K562 (cell line): ENCODE results near the gene SLC38A1. TPM values are rescaled to one million over a fixed set of nuclear protein-coding genes. Genes with fewer than 3 reads are reported as not detected.
A peak's percentile ranks its signal among the peaks of the same experiment; 100 is the strongest.

Source experiments
- GATA2 ChIP-seq: sonication (generic); formaldehyde crosslinking; IDR thresholded peaks from 2 replicates; pipeline ENCODE4 v1.4.0; 2020; ENCODE audit warnings: mild to moderate bottlenecking, missing genetic modification reagents
- KLF6 ChIP-seq: fragments of 250-450 bp; sonication (Bioruptor Pico); IDR thresholded peaks from 2 replicates; pipeline ENCODE4 v1.4.0; 2020; ENCODE audit warnings: mild to moderate bottlenecking, moderate library complexity, borderline replicate concordance
- SIN3B ChIP-seq: fragments of 450-650 bp; IDR thresholded peaks from 2 replicates; pipeline ENCODE4 v1.6.1; 2017; ENCODE audit warnings: low read depth, mild to moderate bottlenecking, moderate library complexity
- TEAD4 ChIP-seq, 2 experiments: sonication (generic) in 1 of 2; formaldehyde crosslinking in 1 of 2; IDR thresholded peaks; 2 replicates each; pipeline versions ENCODE4 v1.6.1 to v1.8.0; 2012 to 2022; ENCODE audit warnings: borderline replicate concordance in 1 of 2, inconsistent platforms in 1 of 2, low read length in 1 of 2, mild to moderate bottlenecking in 1 of 2, missing genetic modification reagents in 1 of 2
- polyA plus RNA-seq, 8 experiments: library from polyadenylated mRNA; depleted of rRNA in 4 of 8; stranded (reverse) in 5 of 8; unstranded in 3 of 8; fragments of >200 nt; fragmentation: Nextera tagmentation in 2 of 8; fragmentation: Illumina TruSeq in 1 of 8; extraction: Ambion mirVana in 2 of 8; extraction: Trizol in 1 of 8; gene quantifications; 2 replicates each; pipeline versions ENCODE4 v1.2.1 to v1.2.3, GENCODE V29; 2011 to 2014; ENCODE audit warnings: inconsistent platforms in 1 of 8, missing spikeins in 1 of 8
- total RNA-seq, 7 experiments: library from RNA; depleted of rRNA in 6 of 7; stranded (reverse); fragments of >200 nt in 6 of 7; fragmentation: Illumina TruSeq in 2 of 7; extraction: Trizol in 2 of 7; gene quantifications; 2 replicates each; pipeline versions ENCODE4 v1.2.1 to v1.2.3, GENCODE V29; 2011 to 2021; ENCODE audit warnings: low replicate concordance in 1 of 7
- TF ChIP-seq, protein P1 (sequence below), 2 experiments: fragments of 450-650 bp; formaldehyde crosslinking in 1 of 2; IDR thresholded peaks; 2 replicates each; pipeline versions ENCODE4 v1.4.0 to v1.6.1; 2014 to 2020; ENCODE audit warnings: mild to moderate bottlenecking in 2 of 2, borderline replicate concordance in 1 of 2, low read depth in 1 of 2
- TF ChIP-seq, protein P2 (sequence below): fragments of 450-650 bp; formaldehyde crosslinking; IDR thresholded peaks from 2 replicates; pipeline ENCODE4 v1.4.0; 2020; ENCODE audit warnings: mild to moderate bottlenecking, mixed read lengths
- TF ChIP-seq, protein P3 (sequence below): fragments of 450-650 bp; IDR thresholded peaks from 2 replicates; pipeline ENCODE4 v1.6.1; 2016; ENCODE audit warnings: low read depth, mild to moderate bottlenecking, moderate library complexity
- TF ChIP-seq, protein P4 (sequence below): sonication (generic); formaldehyde crosslinking; IDR thresholded peaks from 2 replicates; pipeline ENCODE4 v1.8.0; 2023; ENCODE audit warnings: missing genetic modification reagents, mild to moderate bottlenecking, borderline replicate concordance

SLC38A1 gene
- total and polyA plus RNA-seq, 9 of the 15 experiments (the other 6 are each of a cell fraction or from before 2014, with no cell fraction given): 51.9 to 112 (median 75.0) TPM

DNA sequence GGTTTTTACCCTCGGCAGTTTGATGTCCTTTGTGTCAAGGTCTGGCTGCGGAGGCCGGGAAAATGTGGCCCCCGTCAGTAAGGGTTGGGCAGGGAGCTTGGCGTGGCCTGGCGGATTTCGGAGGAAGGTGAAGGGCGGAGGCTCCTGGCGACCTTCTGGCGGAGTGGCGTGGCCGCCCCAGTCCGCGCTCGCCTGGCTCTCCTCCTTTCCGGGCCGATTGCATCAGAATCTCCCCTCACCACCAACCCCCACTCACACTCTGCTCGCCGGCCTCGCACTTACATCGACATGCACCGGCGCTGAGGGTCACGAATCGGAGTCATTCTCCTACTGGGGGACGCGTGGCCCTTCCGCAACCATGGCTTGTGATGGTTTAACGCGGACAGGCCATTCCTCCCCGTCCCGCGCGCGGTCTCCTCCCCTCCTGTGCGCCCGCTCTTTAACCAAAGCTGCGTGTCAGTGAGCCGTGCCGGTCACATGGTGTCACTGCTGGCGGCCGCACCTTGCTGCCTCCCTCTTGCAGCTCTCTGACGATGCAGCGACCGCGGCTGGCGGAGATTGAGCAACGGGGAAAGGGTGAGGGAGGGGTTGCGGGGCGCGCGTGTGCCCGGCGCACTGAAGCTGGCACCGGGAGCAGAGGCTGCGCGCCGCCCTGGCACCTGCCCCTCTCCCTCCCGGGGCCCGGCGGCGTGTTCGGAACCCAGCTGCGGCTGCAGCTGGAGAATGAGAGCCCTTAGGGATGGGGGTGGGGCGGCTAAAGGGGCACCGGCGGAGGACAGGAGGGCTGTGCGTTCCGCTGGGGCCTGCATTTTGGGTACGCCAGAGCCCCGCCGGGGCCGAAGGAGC lies at the start of gene SLC38A1 (continued):
- TF ChIP-seq, protein P1, sequence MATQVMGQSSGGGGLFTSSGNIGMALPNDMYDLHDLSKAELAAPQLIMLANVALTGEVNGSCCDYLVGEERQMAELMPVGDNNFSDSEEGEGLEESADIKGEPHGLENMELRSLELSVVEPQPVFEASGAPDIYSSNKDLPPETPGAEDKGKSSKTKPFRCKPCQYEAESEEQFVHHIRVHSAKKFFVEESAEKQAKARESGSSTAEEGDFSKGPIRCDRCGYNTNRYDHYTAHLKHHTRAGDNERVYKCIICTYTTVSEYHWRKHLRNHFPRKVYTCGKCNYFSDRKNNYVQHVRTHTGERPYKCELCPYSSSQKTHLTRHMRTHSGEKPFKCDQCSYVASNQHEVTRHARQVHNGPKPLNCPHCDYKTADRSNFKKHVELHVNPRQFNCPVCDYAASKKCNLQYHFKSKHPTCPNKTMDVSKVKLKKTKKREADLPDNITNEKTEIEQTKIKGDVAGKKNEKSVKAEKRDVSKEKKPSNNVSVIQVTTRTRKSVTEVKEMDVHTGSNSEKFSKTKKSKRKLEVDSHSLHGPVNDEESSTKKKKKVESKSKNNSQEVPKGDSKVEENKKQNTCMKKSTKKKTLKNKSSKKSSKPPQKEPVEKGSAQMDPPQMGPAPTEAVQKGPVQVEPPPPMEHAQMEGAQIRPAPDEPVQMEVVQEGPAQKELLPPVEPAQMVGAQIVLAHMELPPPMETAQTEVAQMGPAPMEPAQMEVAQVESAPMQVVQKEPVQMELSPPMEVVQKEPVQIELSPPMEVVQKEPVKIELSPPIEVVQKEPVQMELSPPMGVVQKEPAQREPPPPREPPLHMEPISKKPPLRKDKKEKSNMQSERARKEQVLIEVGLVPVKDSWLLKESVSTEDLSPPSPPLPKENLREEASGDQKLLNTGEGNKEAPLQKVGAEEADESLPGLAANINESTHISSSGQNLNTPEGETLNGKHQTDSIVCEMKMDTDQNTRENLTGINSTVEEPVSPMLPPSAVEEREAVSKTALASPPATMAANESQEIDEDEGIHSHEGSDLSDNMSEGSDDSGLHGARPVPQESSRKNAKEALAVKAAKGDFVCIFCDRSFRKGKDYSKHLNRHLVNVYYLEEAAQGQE (IDR thresholded peaks at IDR 0.05; ENCODE audit: borderline replicate concordance): no peak
- TF ChIP-seq, protein P1 (CRISPR knock-in tag; IDR thresholded peaks at IDR 0.05; ENCODE audit: low read depth): no peak
- TF ChIP-seq, protein P2, sequence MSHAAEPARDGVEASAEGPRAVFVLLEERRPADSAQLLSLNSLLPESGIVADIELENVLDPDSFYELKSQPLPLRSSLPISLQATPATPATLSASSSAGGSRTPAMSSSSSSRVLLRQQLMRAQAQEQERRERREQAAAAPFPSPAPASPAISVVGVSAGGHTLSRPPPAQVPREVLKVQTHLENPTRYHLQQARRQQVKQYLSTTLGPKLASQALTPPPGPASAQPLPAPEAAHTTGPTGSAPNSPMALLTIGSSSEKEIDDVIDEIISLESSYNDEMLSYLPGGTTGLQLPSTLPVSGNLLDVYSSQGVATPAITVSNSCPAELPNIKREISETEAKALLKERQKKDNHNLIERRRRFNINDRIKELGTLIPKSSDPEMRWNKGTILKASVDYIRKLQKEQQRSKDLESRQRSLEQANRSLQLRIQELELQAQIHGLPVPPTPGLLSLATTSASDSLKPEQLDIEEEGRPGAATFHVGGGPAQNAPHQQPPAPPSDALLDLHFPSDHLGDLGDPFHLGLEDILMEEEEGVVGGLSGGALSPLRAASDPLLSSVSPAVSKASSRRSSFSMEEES (CRISPR knock-in tag): peak; percentile 78
- peak; percentile 51; the same call in 1 of the 2 replicates for TF ChIP-seq KLF6
- TF ChIP-seq GATA2: peak; percentile 19; the same call in 1 of the 2 replicates
- TF ChIP-seq TEAD4 (IDR thresholded peaks at IDR 0.05; ENCODE audit: low read length): peak; percentile 29; the same call in 1 of the 2 replicates
- TF ChIP-seq TEAD4 (CRISPR knock-in tag; IDR thresholded peaks at IDR 0.05; ENCODE audit: borderline replicate concordance): no peak
- no peak for TF ChIP-seq SIN3B
- TF ChIP-seq, protein P3, sequence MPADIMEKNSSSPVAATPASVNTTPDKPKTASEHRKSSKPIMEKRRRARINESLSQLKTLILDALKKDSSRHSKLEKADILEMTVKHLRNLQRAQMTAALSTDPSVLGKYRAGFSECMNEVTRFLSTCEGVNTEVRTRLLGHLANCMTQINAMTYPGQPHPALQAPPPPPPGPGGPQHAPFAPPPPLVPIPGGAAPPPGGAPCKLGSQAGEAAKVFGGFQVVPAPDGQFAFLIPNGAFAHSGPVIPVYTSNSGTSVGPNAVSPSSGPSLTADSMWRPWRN: peak; percentile 69; the same call in 1 of the 2 replicates
- TF ChIP-seq, protein P4, sequence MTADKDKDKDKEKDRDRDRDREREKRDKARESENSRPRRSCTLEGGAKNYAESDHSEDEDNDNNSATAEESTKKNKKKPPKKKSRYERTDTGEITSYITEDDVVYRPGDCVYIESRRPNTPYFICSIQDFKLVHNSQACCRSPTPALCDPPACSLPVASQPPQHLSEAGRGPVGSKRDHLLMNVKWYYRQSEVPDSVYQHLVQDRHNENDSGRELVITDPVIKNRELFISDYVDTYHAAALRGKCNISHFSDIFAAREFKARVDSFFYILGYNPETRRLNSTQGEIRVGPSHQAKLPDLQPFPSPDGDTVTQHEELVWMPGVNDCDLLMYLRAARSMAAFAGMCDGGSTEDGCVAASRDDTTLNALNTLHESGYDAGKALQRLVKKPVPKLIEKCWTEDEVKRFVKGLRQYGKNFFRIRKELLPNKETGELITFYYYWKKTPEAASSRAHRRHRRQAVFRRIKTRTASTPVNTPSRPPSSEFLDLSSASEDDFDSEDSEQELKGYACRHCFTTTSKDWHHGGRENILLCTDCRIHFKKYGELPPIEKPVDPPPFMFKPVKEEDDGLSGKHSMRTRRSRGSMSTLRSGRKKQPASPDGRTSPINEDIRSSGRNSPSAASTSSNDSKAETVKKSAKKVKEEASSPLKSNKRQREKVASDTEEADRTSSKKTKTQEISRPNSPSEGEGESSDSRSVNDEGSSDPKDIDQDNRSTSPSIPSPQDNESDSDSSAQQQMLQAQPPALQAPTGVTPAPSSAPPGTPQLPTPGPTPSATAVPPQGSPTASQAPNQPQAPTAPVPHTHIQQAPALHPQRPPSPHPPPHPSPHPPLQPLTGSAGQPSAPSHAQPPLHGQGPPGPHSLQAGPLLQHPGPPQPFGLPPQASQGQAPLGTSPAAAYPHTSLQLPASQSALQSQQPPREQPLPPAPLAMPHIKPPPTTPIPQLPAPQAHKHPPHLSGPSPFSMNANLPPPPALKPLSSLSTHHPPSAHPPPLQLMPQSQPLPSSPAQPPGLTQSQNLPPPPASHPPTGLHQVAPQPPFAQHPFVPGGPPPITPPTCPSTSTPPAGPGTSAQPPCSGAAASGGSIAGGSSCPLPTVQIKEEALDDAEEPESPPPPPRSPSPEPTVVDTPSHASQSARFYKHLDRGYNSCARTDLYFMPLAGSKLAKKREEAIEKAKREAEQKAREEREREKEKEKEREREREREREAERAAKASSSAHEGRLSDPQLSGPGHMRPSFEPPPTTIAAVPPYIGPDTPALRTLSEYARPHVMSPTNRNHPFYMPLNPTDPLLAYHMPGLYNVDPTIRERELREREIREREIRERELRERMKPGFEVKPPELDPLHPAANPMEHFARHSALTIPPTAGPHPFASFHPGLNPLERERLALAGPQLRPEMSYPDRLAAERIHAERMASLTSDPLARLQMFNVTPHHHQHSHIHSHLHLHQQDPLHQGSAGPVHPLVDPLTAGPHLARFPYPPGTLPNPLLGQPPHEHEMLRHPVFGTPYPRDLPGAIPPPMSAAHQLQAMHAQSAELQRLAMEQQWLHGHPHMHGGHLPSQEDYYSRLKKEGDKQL (CRISPR knock-in tag): peak; percentile 80; the same call in 1 of the 2 replicates
